Uterus (tissue), 4 donors: ENCODE measurements around the gene TMEM11. TPM values are rescaled to one million over a fixed set of nuclear protein-coding genes. Genes with fewer than 3 reads are reported as not detected.

Experiments
- DNase-seq, 2 donors: peaks; one replicate each; pipeline ENCODE4 v3.0.0-alpha.2; 2019 to 2020
- H3K27ac ChIP-seq, 2 donors: fragments of 200-600 bp; sonication (generic); 1 replicate in 1 of 2; 2 replicates in 1 of 2; pipeline ENCODE4 v1.5.1; 2016 to 2018
- H3K27me3 ChIP-seq, 2 donors: fragments of 200-600 bp; sonication (generic); one replicate each; pipeline ENCODE4 v1.5.1; 2018 to 2019; ENCODE audit warnings: control low read depth in 1 of 2
- H3K36me3 ChIP-seq, 2 donors: fragments of 200-600 bp; sonication (generic); one replicate each; pipeline ENCODE4 v1.5.1; 2019; ENCODE audit warnings: control low read depth in 1 of 2
- H3K4me1 ChIP-seq, 2 donors: fragments of 200-600 bp; sonication (generic); one replicate each; pipeline ENCODE4 v1.5.1; 2018 to 2019; ENCODE audit warnings: control low read depth in 1 of 2
- H3K4me3 ChIP-seq, 2 donors: fragments of 200-600 bp; sonication (generic); 1 replicate in 1 of 2; 2 replicates in 1 of 2; pipeline ENCODE4 v1.5.1; 2018 to 2019; ENCODE audit warnings: mild to moderate bottlenecking in 1 of 2
- H3K9me3 ChIP-seq, 2 donors: fragments of 200-600 bp; sonication (generic); one replicate each; pipeline ENCODE4 v1.5.1; 2019; ENCODE audit warnings: control low read depth in 1 of 2
- CTCF ChIP-seq, 4 experiments: fragments of 200-600 bp in 2 of 4; fragments of 450-650 bp in 2 of 4; sonication (generic) in 2 of 4; IDR thresholded peaks; one replicate each; pipeline ENCODE4 v1.5.1; 2016 to 2019; ENCODE audit warnings: antibody characterized with exemption in 4 of 4, mild to moderate bottlenecking in 2 of 4, moderate library complexity in 1 of 4
- POLR2A ChIP-seq, 2 donors: fragments of 450-650 bp; IDR thresholded peaks; one replicate each; pipeline ENCODE4 v1.6.1; 2016; ENCODE audit warnings: antibody characterized with exemption in 2 of 2, mild to moderate bottlenecking in 1 of 2, moderate library complexity in 1 of 2
- intact Hi-C: fragments of 100-400 bp; cut with DNase I; formaldehyde crosslinking; loops from one replicate; pipeline ENCODE4 v1.15.1; 2023; ENCODE audit warnings: low total_unique reads
- small RNA-seq: library from RNA; depleted of rRNA; stranded (forward); fragments of <200 nt; gene quantifications from one replicate; pipeline ENCODE3, GENCODE V24; 2016
- total RNA-seq, 4 donors: library from RNA; depleted of rRNA in 3 of 4; stranded (reverse); fragments of >200 nt in 3 of 4; gene quantifications; one replicate each; pipeline versions ENCODE4 v1.1.0 to v1.2.4, GENCODE V29; 2014 to 2023
- donor health status: DM: yes; HTN: yes; CAD: no.

The TMEM11 gene
- total RNA-seq, 4 donors from 2014 or later, result 6.9 to 23.8 (median 15.3) TPM

- TF ChIP-seq CTCF (IDR thresholded peaks at IDR 0.05), result no peak
- TF ChIP-seq POLR2A (IDR thresholded peaks at IDR 0.05), result no peak
- intact Hi-C loops, result no loop called here
- no peaks in the 10 kb centered on the region for H3K36me3 ChIP-seq
- peaks cover 0 to 6% of the 10 kb centered on the region in 2 donors for H3K9me3 ChIP-seq
- H3K27ac ChIP-seq, result no peak overlapping the region
- no peak for DNase-seq
- no peaks in the 10 kb centered on the region for H3K27me3 ChIP-seq
- H3K4me1 ChIP-seq, result no peaks in the 10 kb centered on the region
- H3K4me3 ChIP-seq, result no peak overlapping the region
Observed at GRCh38 chr17:21149621-21150020, 64.3 kb downstream of the TMEM11 start.

Small RNAs within 50 kb of the gene (small RNA-seq; reads per million reads assigned to genes)
- not detected for gene RN7SL426P

Other genes starting within 250 kb of the TMEM11 start
- gene USP22, start 171.2 kb downstream of the TMEM11 start, total RNA-seq, result 100 to 1,000 TPM; 110 to 299 (median 189) TPM
- 10 to 100 TPM; 21.5 to 42.6 (median 30.0) TPM for gene DHRS7B, start 87.2 kb downstream of the TMEM11 start, total RNA-seq
- gene NATD1, start 39.2 kb upstream of the TMEM11 start, total RNA-seq, result 1 to 10 TPM; 2.1 to 4.9 (median 3.8) TPM
- gene MAP2K3, start 70.5 kb upstream of the TMEM11 start, total RNA-seq, result 10 to 100 TPM in 3 of 4 donors, 1 to 10 TPM in 1; 3.3 to 37.0 (median 12.5) TPM
- gene KCNJ12, start 162.2 kb upstream of the TMEM11 start, total RNA-seq, result 10 to 100 TPM in 1 of 4 donors, 1 to 10 TPM in 2, under 1 TPM in 1; 0.51 to 11.8 (median 5.3) TPM